H1 (cell line): ENCODE data around the gene PTTG2. TPM values are rescaled to one million over a fixed set of nuclear protein-coding genes. Genes with fewer than 3 reads are reported as not detected.

Source experiments
- CTCF ChIA-PET: fragments of 300-600 bp; sonication (Branson Sonifier 250); formaldehyde crosslinking; loops from one replicate; lab custom pipeline; 2021; ENCODE audit not compliant: partially characterized antibody; lab: Charles Lee
- POLR2A ChIA-PET: fragments of 300-600 bp; sonication (Branson Sonifier 250); formaldehyde crosslinking; loops from one replicate; lab custom pipeline; 2021; ENCODE audit warnings: inconsistent platforms; ENCODE audit not compliant: partially characterized antibody; lab: Charles Lee
- DNase-seq, 2 experiments: peaks; one replicate each; pipeline versions ENCODE4 v3.0.0 to v3.0.0-alpha.2; 2010 to 2022; ENCODE audit warnings: low spot score in 2 of 2, low read depth in 1 of 2, mixed read lengths in 1 of 2
- FAIRE-seq: peaks from 2 replicates; lab custom pipeline; 2011; peaks lifted over from hg19 to GRCh38; lab: Jason Lieb, UNC
- H2AFZ ChIP-seq: 2 replicates; pipeline ENCODE4 v1.8.1; 2012; ENCODE audit warnings: low read length, inconsistent platforms
- H2AK5ac ChIP-seq: 2 replicates; pipeline ENCODE4 v1.6.1; 2013; ENCODE audit warnings: low read depth, low read length
- H2BK120ac ChIP-seq: replicated peaks from 2 replicates; pipeline ENCODE3; 2013; ENCODE audit warnings: low read depth, low read length, inconsistent platforms
- H2BK12ac ChIP-seq: 2 replicates; pipeline ENCODE4 v1.6.1; 2013; ENCODE audit warnings: low read depth, low read length
- H2BK15ac ChIP-seq: 2 replicates; pipeline ENCODE4 v1.6.1; 2013; ENCODE audit warnings: low read length
- H2BK20ac ChIP-seq: 2 replicates; pipeline ENCODE4 v1.6.1; 2013; ENCODE audit warnings: low read length
- H2BK5ac ChIP-seq: 2 replicates; pipeline ENCODE4 v1.6.1; 2013; ENCODE audit warnings: low read depth, low read length
- H3K14ac ChIP-seq: 2 replicates; pipeline ENCODE4 v1.6.1; 2013; ENCODE audit warnings: inconsistent platforms; ENCODE audit not compliant: insufficient read length
- H3K18ac ChIP-seq: 2 replicates; pipeline ENCODE4 v1.6.1; 2013; ENCODE audit warnings: low read length; ENCODE audit errors: extremely low read depth
- H3K23ac ChIP-seq: 2 replicates; pipeline ENCODE4 v1.6.1; 2013; ENCODE audit warnings: inconsistent platforms; ENCODE audit not compliant: insufficient read length
- H3K23me2 ChIP-seq: 2 replicates; pipeline ENCODE4 v1.6.1; 2013; ENCODE audit warnings: low read depth, low read length
- H3K27ac ChIP-seq: 2 replicates; pipeline ENCODE4 v1.6.1; 2011; ENCODE audit warnings: low read depth, low read length, inconsistent platforms
- H3K27me3 ChIP-seq, 4 experiments: replicated peaks in 1 of 4; 1 replicate in 1 of 4; 2 replicates in 3 of 4; pipeline versions ENCODE4 v1.6.1 to v1.8.1; 2011 to 2013; ENCODE audit warnings: low read length in 3 of 4, mild to moderate bottlenecking in 3 of 4, inconsistent platforms in 2 of 4, mixed read lengths in 2 of 4, moderate library complexity in 1 of 4; ENCODE audit not compliant: control insufficient read depth in 3 of 4, insufficient read depth in 3 of 4; ENCODE audit errors: extremely low read depth in 1 of 4
- H3K36me3 ChIP-seq, 4 experiments: 2 replicates each; pipeline versions ENCODE4 v1.6.1 to v1.8.1; 2011 to 2013; ENCODE audit warnings: mild to moderate bottlenecking in 4 of 4, low read length in 3 of 4, moderate library complexity in 2 of 4, control low read depth in 1 of 4, inconsistent platforms in 1 of 4; ENCODE audit not compliant: insufficient read depth in 4 of 4, control insufficient read depth in 2 of 4
- H3K4ac ChIP-seq: replicated peaks from 2 replicates; pipeline ENCODE3; 2013; ENCODE audit warnings: low read length, low read depth, mixed read lengths, inconsistent platforms; ENCODE audit not compliant: insufficient read length
- H3K4me1 ChIP-seq, 4 experiments: replicated peaks in 1 of 4; 1 replicate in 1 of 4; 2 replicates in 3 of 4; pipeline versions ENCODE4 v1.6.1 to v1.8.1; 2011 to 2013; ENCODE audit warnings: low read length in 3 of 4, inconsistent platforms in 2 of 4, mixed read lengths in 1 of 4; ENCODE audit not compliant: insufficient read depth in 4 of 4, control insufficient read depth in 3 of 4
- H3K4me2 ChIP-seq, 2 experiments: 2 replicates each; pipeline versions ENCODE4 v1.6.1 to v1.8.1; 2011 to 2013; ENCODE audit warnings: low read depth in 2 of 2, low read length in 2 of 2, control low read depth in 1 of 2, inconsistent platforms in 1 of 2, mild to moderate bottlenecking in 1 of 2; ENCODE audit not compliant: insufficient read depth in 1 of 2
- H3K4me3 ChIP-seq, 4 experiments: fragments of 200-600, 300-600 bp in 1 of 4; sonication (generic), shearing (Covaris generic), sonication (Bioruptor Twin) in 1 of 4; 2 replicates each; pipeline versions ENCODE4 v1.5.1 to v1.8.1; 2011 to 2016; ENCODE audit warnings: low read length in 4 of 4, low read depth in 3 of 4, control low read depth in 2 of 4, inconsistent platforms in 2 of 4, mild to moderate bottlenecking in 2 of 4, mixed read lengths in 1 of 4, moderate library complexity in 1 of 4; ENCODE audit not compliant: insufficient read depth in 2 of 4; ENCODE audit errors: extremely low read depth in 1 of 4
- H3K56ac ChIP-seq: replicated peaks from 2 replicates; pipeline ENCODE3; 2013; ENCODE audit warnings: low read depth, mild to moderate bottlenecking, mixed read lengths, low read length, inconsistent platforms; ENCODE audit not compliant: insufficient read length
- H3K79me1 ChIP-seq: 2 replicates; pipeline ENCODE4 v1.6.1; 2013; ENCODE audit warnings: low read depth, low read length, control low read depth
- H3K79me2 ChIP-seq, 2 experiments: 2 replicates each; pipeline versions ENCODE4 v1.6.1 to v1.8.1; 2012 to 2013; ENCODE audit warnings: low read length in 2 of 2, mild to moderate bottlenecking in 2 of 2, inconsistent platforms in 1 of 2; ENCODE audit not compliant: insufficient read depth in 2 of 2, control insufficient read depth in 1 of 2
- H3K9ac ChIP-seq, 4 experiments: replicated peaks in 1 of 4; 1 replicate in 1 of 4; 2 replicates in 3 of 4; pipeline versions ENCODE4 v1.6.1 to v1.8.1; 2011 to 2013; ENCODE audit warnings: low read depth in 3 of 4, low read length in 3 of 4, control low read depth in 2 of 4, mild to moderate bottlenecking in 2 of 4, moderate library complexity in 2 of 4, inconsistent platforms in 1 of 4; ENCODE audit errors: extremely low read depth in 1 of 4
- H3K9me3 ChIP-seq, 2 experiments: 2 replicates each; pipeline versions ENCODE4 v1.6.1 to v1.8.1; 2012 to 2013; ENCODE audit warnings: mild to moderate bottlenecking in 2 of 2, moderate library complexity in 2 of 2, control low read depth in 1 of 2, inconsistent platforms in 1 of 2, low read depth in 1 of 2, low read length in 1 of 2, mixed read lengths in 1 of 2; ENCODE audit not compliant: insufficient read depth in 2 of 2
- H4K20me1 ChIP-seq, 2 experiments: replicated peaks in 1 of 2; 2 replicates each; pipeline versions ENCODE3 to v1.8.1; 2011 to 2013; ENCODE audit warnings: inconsistent platforms in 2 of 2, low read length in 2 of 2, mild to moderate bottlenecking in 1 of 2; ENCODE audit not compliant: insufficient read depth in 2 of 2, control insufficient read depth in 1 of 2
- H4K5ac ChIP-seq: 2 replicates; pipeline ENCODE4 v1.6.1; 2013; ENCODE audit warnings: low read length, low read depth, mixed read lengths, inconsistent platforms; ENCODE audit not compliant: insufficient read length
- H4K8ac ChIP-seq: 2 replicates; pipeline ENCODE4 v1.8.0; 2013; ENCODE audit warnings: mild to moderate bottlenecking, moderate library complexity, low read length, inconsistent platforms; ENCODE audit not compliant: insufficient read depth; ENCODE audit errors: extremely low read depth
- H4K91ac ChIP-seq: replicated peaks from 2 replicates; pipeline ENCODE3; 2013; ENCODE audit warnings: low read length, mixed read lengths, inconsistent platforms; ENCODE audit not compliant: insufficient read length
- ASH2L ChIP-seq: fragments of 200-600, 300-600 bp; sonication (generic); IDR thresholded peaks from one replicate; pipeline ENCODE4 v1.7.1; 2017; ENCODE audit warnings: low read length
- CEBPB ChIP-seq: IDR thresholded peaks from 2 replicates; pipeline ENCODE4 v1.6.1; 2012; ENCODE audit warnings: low read depth, low read length
- E2F6 ChIP-seq: IDR thresholded peaks from 2 replicates; pipeline ENCODE4 v1.6.1; 2012; ENCODE audit warnings: inconsistent platforms
- KDM1A ChIP-seq: fragments of 200-600, 300-600 bp; sonication (generic); IDR thresholded peaks from 2 replicates; pipeline ENCODE4 v1.7.1; 2016; ENCODE audit warnings: mild to moderate bottlenecking, low read length, borderline replicate concordance
- PHF8 ChIP-seq: fragments of 200-600 bp; sonication (generic); conservative IDR thresholded peaks from 2 replicates; pipeline ENCODE4 v1.7.1; 2012; ENCODE audit warnings: low read depth, mild to moderate bottlenecking, inconsistent platforms, low read length, moderate library complexity
- RBBP5 ChIP-seq: IDR thresholded peaks from 2 replicates; pipeline ENCODE4 v1.7.1; 2012; ENCODE audit warnings: low read depth, mild to moderate bottlenecking, inconsistent platforms, low read length, moderate library complexity, borderline replicate concordance
- SUZ12 ChIP-seq: fragments of 200-600 bp; sonication (generic); IDR thresholded peaks from 2 replicates; pipeline ENCODE4 v1.6.1; 2012; ENCODE audit warnings: mild to moderate bottlenecking, inconsistent platforms, low read length, moderate library complexity, mixed read lengths
- TCF12 ChIP-seq: IDR thresholded peaks from 2 replicates; pipeline ENCODE4 v1.6.1; 2011; ENCODE audit warnings: low read depth, mild to moderate bottlenecking, low read length
- USF2 ChIP-seq: IDR thresholded peaks from 2 replicates; pipeline ENCODE4 v1.6.1; 2011; ENCODE audit warnings: low read length, improper control_type of control experiment
- WGBS, 2 experiments: shearing (Covaris generic) in 1 of 2; methylation state at CpG; one replicate each; pipeline versions ENCODE4 v1.1.6 to v1.1.7; 2013 to 2015; ENCODE audit warnings: low lambda C conversion rate in 2 of 2, mixed read lengths in 2 of 2, inconsistent platforms in 1 of 2, low coverage in 1 of 2, missing lambda C conversion rate in 1 of 2; ENCODE audit not compliant: insufficient replicate concordance in 2 of 2, insufficient coverage in 1 of 2, insufficient read length in 1 of 2; ENCODE audit errors: extremely low coverage in 1 of 2, missing lambda C conversion rate in 1 of 2; 5-methylcytosine and 5-hydroxymethylcytosine counted together
- polyA plus RNA-seq, 7 experiments: library from polyadenylated mRNA; depleted of rRNA in 3 of 7; stranded (reverse) in 5 of 7; unstranded in 2 of 7; fragments of >200 nt in 5 of 7; fragments of 200-250 nt in 2 of 7; gene quantifications; 1 replicate in 5 of 7; 2 replicates in 1 of 7; 4 replicates in 1 of 7; pipeline versions ENCODE4 v1.2.1 to v1.2.3, GENCODE V29; 2011 to 2013; ENCODE audit warnings: missing spikeins in 2 of 7, mixed read lengths in 2 of 7
- total RNA-seq: library from RNA; stranded (reverse); fragmentation: NEBNext Ultra II Directional; extraction: Animal tissue kit (Norgen Biotek cat#: 25700); gene quantifications from 2 replicates; pipeline ENCODE4 v1.2.1, GENCODE V29; 2021

PTTG2 gene
- total and polyA plus RNA-seq, 2 of the 8 experiments (the other 6 are each of a cell fraction or from before 2014, with no cell fraction given), result not detected

GRCh38 chr4:38004062-38004461 lies 43.9 kb downstream of the PTTG2 start:
- WGBS, 2 experiments, result 88% methylated on average over 3 of the region's 3 CpGs; no CpG with 5 or more reads in 1 of the 2 experiments
- POLR2A ChIA-PET, result interaction anchor here (3.8 kb wide), 1 partner anchor 27 kb away, joined by 15 read pairs; no protein-coding TSS in a partner anchor

More at GRCh38 chr4:38004062-38004461, 43.9 kb downstream of the PTTG2 start:
- Histone ChIP-seq H3K9me3 (no peaks in the 10 kb centered on the region), H2BK20ac (no peak overlapping the region), H3K56ac (no peak overlapping the region), H3K36me3 (no peaks in the 10 kb centered on the region), H3K9ac (no peak overlapping the region), H3K79me2 (peaks cover 3 to 67% of the 10 kb centered on the region in 2 experiments), H2AFZ (no peak overlapping the region), H3K4ac (no peak overlapping the region), H2BK15ac (no peak overlapping the region), H2BK120ac (no peak overlapping the region), H3K18ac (no peak overlapping the region), H3K27me3 (no peaks in the 10 kb centered on the region), H4K91ac (no peak overlapping the region), H3K14ac (no peak overlapping the region), H2BK12ac (peak overlapping the region; percentile 40; the same call in 1 of the 2 replicates), H3K23ac (no peak overlapping the region), H2BK5ac (no peak overlapping the region), H3K27ac (no peak overlapping the region), H3K79me1 (peaks cover 9% of the 10 kb centered on the region; the same call in 1 of the 2 replicates), H3K4me2 (no peak overlapping the region), H3K23me2 (no peaks in the 10 kb centered on the region), H2AK5ac (0 out of 2 replicates have a peak overlapping the region, but pooled peaks have one; percentile 45), H4K20me1 (no peaks in the 10 kb centered on the region), H3K4me3 (no peak overlapping the region), H3K4me1 (peaks cover 9 to 31% (median 20%) of the 10 kb centered on the region in 4 experiments; a peak in 6 of 7 replicates), H4K8ac (no peak overlapping the region), H4K5ac (no peak overlapping the region)
- FAIRE-seq, result no peak
- DNase-seq, result no peak
- CTCF ChIA-PET, result interaction anchor here (0.6 to 0.8 kb wide), 2 partner anchors 9 to 275 kb away, joined by 3 to 4 read pairs; no protein-coding TSS in a partner anchor
- TF ChIP-seq SUZ12, result no peak
- no peak for TF ChIP-seq PHF8
- TF ChIP-seq TCF12, result no peak
- no peak for TF ChIP-seq E2F6
- no peak for TF ChIP-seq CEBPB
- no peak for TF ChIP-seq KDM1A
- TF ChIP-seq ASH2L, result no peak
- no peak for TF ChIP-seq USF2
- no peak for TF ChIP-seq RBBP5
